ENCODE results near the gene SRSF10.
"Not testable (repeated sequence)": the region's sequence is repeated elsewhere in the genome, so short reads cannot be mapped to it uniquely, and the experiment has no call there.

SRSF10 gene

GRCh38 chr1:23959461-23960290 lies 20.5 kb downstream of the SRSF10 start, which contains the start of gene PNRC2:
TSS of gene PNRC2 (plus strand) at chr1:23959828. CDS start at chr1:23961458, 1,630 bp downstream.
- in situ Hi-C loops (cut with MboI; ENCODE audit: low pct_unique_long_range_greater_than_20kb, low sequenced_read_pairs, unreplicated experiment), result no loop called here
- TF ChIP-seq, protein P1, sequence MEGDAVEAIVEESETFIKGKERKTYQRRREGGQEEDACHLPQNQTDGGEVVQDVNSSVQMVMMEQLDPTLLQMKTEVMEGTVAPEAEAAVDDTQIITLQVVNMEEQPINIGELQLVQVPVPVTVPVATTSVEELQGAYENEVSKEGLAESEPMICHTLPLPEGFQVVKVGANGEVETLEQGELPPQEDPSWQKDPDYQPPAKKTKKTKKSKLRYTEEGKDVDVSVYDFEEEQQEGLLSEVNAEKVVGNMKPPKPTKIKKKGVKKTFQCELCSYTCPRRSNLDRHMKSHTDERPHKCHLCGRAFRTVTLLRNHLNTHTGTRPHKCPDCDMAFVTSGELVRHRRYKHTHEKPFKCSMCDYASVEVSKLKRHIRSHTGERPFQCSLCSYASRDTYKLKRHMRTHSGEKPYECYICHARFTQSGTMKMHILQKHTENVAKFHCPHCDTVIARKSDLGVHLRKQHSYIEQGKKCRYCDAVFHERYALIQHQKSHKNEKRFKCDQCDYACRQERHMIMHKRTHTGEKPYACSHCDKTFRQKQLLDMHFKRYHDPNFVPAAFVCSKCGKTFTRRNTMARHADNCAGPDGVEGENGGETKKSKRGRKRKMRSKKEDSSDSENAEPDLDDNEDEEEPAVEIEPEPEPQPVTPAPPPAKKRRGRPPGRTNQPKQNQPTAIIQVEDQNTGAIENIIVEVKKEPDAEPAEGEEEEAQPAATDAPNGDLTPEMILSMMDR (IDR thresholded peaks at IDR 0.05; ENCODE audit: extremely low read depth, insufficient read depth, missing control alignments), result no peak

GRCh38 chr1:23958810-23959460 lies 21.2 kb downstream of the SRSF10 start:
- peak; percentile 91 for DNase-seq (ENCODE audit: low spot score)
- TF ChIP-seq, protein P1 (IDR thresholded peaks at IDR 0.05; ENCODE audit: extremely low read depth, insufficient read depth, missing control alignments), result peak; percentile 60
- in situ Hi-C loops (cut with MboI; ENCODE audit: low pct_unique_long_range_greater_than_20kb, low sequenced_read_pairs, unreplicated experiment), result no loop called here

More at GRCh38 chr1:23959461-23960290, 20.5 kb downstream of the SRSF10 start, which contains the start of gene PNRC2:
- peak; percentile 98 for DNase-seq (ENCODE audit: low spot score)

GRCh38 chr1:23958040-23958809 lies 21.9 kb downstream of the SRSF10 start:
- in situ Hi-C loops (cut with MboI; ENCODE audit: low pct_unique_long_range_greater_than_20kb, low sequenced_read_pairs, unreplicated experiment), result not testable (repeated sequence)
- DNase-seq (ENCODE audit: low spot score), result peak; percentile 10

- in situ Hi-C loops (cut with MboI; ENCODE audit: low pct_unique_long_range_greater_than_20kb, low sequenced_read_pairs, unreplicated experiment), result no loop called here
- TF ChIP-seq, protein P1 (IDR thresholded peaks at IDR 0.05; ENCODE audit: extremely low read depth, insufficient read depth, missing control alignments), result no peak
- peak; percentile 4 for DNase-seq (ENCODE audit: low spot score)
Observed at GRCh38 chr1:23957096-23957495, 23.0 kb downstream of the SRSF10 start.

GRCh38 chr1:23953020-23953419 lies 27.1 kb downstream of the SRSF10 start:
- no peak for DNase-seq (ENCODE audit: low spot score)
- in situ Hi-C loops (cut with MboI; ENCODE audit: low pct_unique_long_range_greater_than_20kb, low sequenced_read_pairs, unreplicated experiment), result no loop called here

GRCh38 chr1:23947366-23947765 lies 32.8 kb downstream of the SRSF10 start:
- TF ChIP-seq, protein P1 (IDR thresholded peaks at IDR 0.05; ENCODE audit: extremely low read depth, insufficient read depth, missing control alignments), result no peak
- in situ Hi-C loops (cut with MboI; ENCODE audit: low pct_unique_long_range_greater_than_20kb, low sequenced_read_pairs, unreplicated experiment), result no loop called here
- DNase-seq (ENCODE audit: low spot score), result no peak

More at GRCh38 chr1:23953020-23953419, 27.1 kb downstream of the SRSF10 start:
- TF ChIP-seq, protein P1 (IDR thresholded peaks at IDR 0.05; ENCODE audit: extremely low read depth, insufficient read depth, missing control alignments), result no peak
